Activated B cell treated with CpG ODN at 0.5 μM for 24 hours (primary cell): ENCODE measurements around the gene MRPL20. TPM values are rescaled to one million over a fixed set of nuclear protein-coding genes. Genes with fewer than 3 reads are reported as not detected.

Source experiments
- ATAC-seq: fragments of 200-7000 bp; cut with Tn5 transposase; one replicate; pipeline ENCODE4 v1.10.0; 2021; ENCODE audit warnings: low read depth, mild to moderate bottlenecking, moderate library complexity
- CTCF ChIA-PET: fragments of 350-600 bp; sonication (Branson Sonifier 250); formaldehyde crosslinking; loops from one replicate; lab custom pipeline; 2021; ENCODE audit warnings: antibody characterized with exemption; lab: Charles Lee
- POLR2A ChIA-PET: fragments of 350-600 bp; sonication (Branson Sonifier 250); formaldehyde crosslinking; loops from one replicate; lab custom pipeline; 2021; ENCODE audit warnings: antibody characterized with exemption; lab: Charles Lee
- DNase-seq: peaks from one replicate; pipeline ENCODE4 v3.0.0; 2022
- H3K27ac Mint-ChIP-seq: one replicate; pipeline ENCODE4 v1.8.0; 2020; ENCODE audit warnings: mixed read lengths
- H3K27me3 Mint-ChIP-seq: one replicate; pipeline ENCODE4 v1.8.0; 2021; ENCODE audit warnings: mixed read lengths
- H3K36me3 Mint-ChIP-seq: one replicate; pipeline ENCODE4 v1.8.0; 2021; ENCODE audit warnings: low read depth, mixed read lengths
- H3K4me1 Mint-ChIP-seq: one replicate; pipeline ENCODE4 v1.8.0; 2021; ENCODE audit warnings: mixed read lengths
- H3K4me3 Mint-ChIP-seq: one replicate; pipeline ENCODE4 v1.8.0; 2020; ENCODE audit warnings: mild to moderate bottlenecking, mixed read lengths
- H3K9me3 Mint-ChIP-seq: one replicate; pipeline ENCODE4 v1.8.0; 2020; ENCODE audit warnings: mixed read lengths
- CTCF ChIP-seq: fragments of 200-600 bp; IDR thresholded peaks from one replicate; pipeline ENCODE4 v1.8.0; 2022; ENCODE audit warnings: antibody characterized with exemption, mild to moderate bottlenecking
- intact Hi-C: fragments of 100-400 bp; cut with micrococcal nuclease; formaldehyde crosslinking; loops from one replicate; pipeline ENCODE4 v1.15.1; 2024
- total RNA-seq: library from RNA; stranded (reverse); gene quantifications from 2 replicates; pipeline ENCODE4 v1.2.3, GENCODE V29; 2022

MRPL20 gene
- total RNA-seq, 1 donor from 2014 or later, result 136 TPM

- peaks cover 6% of the 10 kb centered on the region for H3K4me1 Mint-ChIP-seq
- POLR2A ChIA-PET, result interaction anchor here (1.1 kb wide), 1 partner anchor 16 kb away, joined by 4 read pairs; the partner anchor contains the start of gene AURKAIP1
- no peaks in the 10 kb centered on the region for H3K9me3 Mint-ChIP-seq
- H3K27ac Mint-ChIP-seq, result peak within 1 kb of the TSS; percentile 7
- H3K36me3 Mint-ChIP-seq, result no peaks in the 10 kb centered on the region
- intact Hi-C loops, result no loop called here
- CTCF ChIA-PET, result no interaction called here
- TF ChIP-seq CTCF, result no peak
- peak within 1 kb of the TSS; percentile 35 for H3K4me3 Mint-ChIP-seq
- H3K27me3 Mint-ChIP-seq, result peaks cover 20% of the 10 kb centered on the region
- no peak for ATAC-seq
- no peak for DNase-seq
Measured at GRCh38 chr1:1358433-1359271, 48.4 kb downstream of the MRPL20 start, which contains the start of gene MXRA8. Gene MXRA8, minus strand, starts transcription at chr1:1358555. Its CDS starts 51 bp downstream, at chr1:1358504.

- H3K36me3 Mint-ChIP-seq, result no peaks in the 10 kb centered on the region
- no peak for ATAC-seq
- no peak for TF ChIP-seq CTCF
- DNase-seq, result no peak
- no peak overlapping the region for H3K27ac Mint-ChIP-seq
- peaks cover 20% of the 10 kb centered on the region for H3K27me3 Mint-ChIP-seq
- H3K4me3 Mint-ChIP-seq, result no peak overlapping the region
- H3K4me1 Mint-ChIP-seq, result peaks cover 10% of the 10 kb centered on the region
- POLR2A ChIA-PET, result no interaction called here
- intact Hi-C loops, result no loop called here
- CTCF ChIA-PET, result interaction anchor here (2.2 kb wide), 1 partner anchor 13 kb away, joined by 4 read pairs; no protein-coding TSS in a partner anchor
- H3K9me3 Mint-ChIP-seq, result no peaks in the 10 kb centered on the region
Measured at GRCh38 chr1:1357871-1358432, 49.1 kb downstream of the MRPL20 start.

- no peak for DNase-seq
Measured at GRCh38 chr1:1356796-1357401, 50.2 kb downstream of the MRPL20 start.

GRCh38 chr1:1356166-1356795 lies 50.8 kb downstream of the MRPL20 start:
- no peak overlapping the region for H3K4me3 Mint-ChIP-seq
- H3K4me1 Mint-ChIP-seq, result peaks cover 21% of the 10 kb centered on the region
- CTCF ChIA-PET, result interaction anchor here (2.2 kb wide), 1 partner anchor 15 kb away, joined by 4 read pairs; no protein-coding TSS in a partner anchor
- no peaks in the 10 kb centered on the region for H3K9me3 Mint-ChIP-seq
- no peak for TF ChIP-seq CTCF
- POLR2A ChIA-PET, result no interaction called here
- no peaks in the 10 kb centered on the region for H3K36me3 Mint-ChIP-seq
- ATAC-seq, result no peak
- H3K27ac Mint-ChIP-seq, result no peak overlapping the region
- DNase-seq, result no peak
- intact Hi-C loops, result no loop called here
- peaks cover 26% of the 10 kb centered on the region for H3K27me3 Mint-ChIP-seq

More at GRCh38 chr1:1356796-1357401, 50.2 kb downstream of the MRPL20 start:
- H3K27me3 Mint-ChIP-seq, result peaks cover 26% of the 10 kb centered on the region
- CTCF ChIA-PET, result interaction anchor here (2.2 kb wide), 1 partner anchor 14 kb away, joined by 4 read pairs; no protein-coding TSS in a partner anchor
- POLR2A ChIA-PET, result no interaction called here
- H3K4me1 Mint-ChIP-seq, result peaks cover 21% of the 10 kb centered on the region
- TF ChIP-seq CTCF, result no peak
- intact Hi-C loops, result no loop called here
- no peaks in the 10 kb centered on the region for H3K9me3 Mint-ChIP-seq
- no peak for ATAC-seq
- H3K36me3 Mint-ChIP-seq, result no peaks in the 10 kb centered on the region
- H3K4me3 Mint-ChIP-seq, result no peak overlapping the region
- no peak overlapping the region for H3K27ac Mint-ChIP-seq
